ENCODE measurements around the gene SSH2. TPM values are rescaled to one million over a fixed set of nuclear protein-coding genes. Genes with fewer than 3 reads are reported as not detected.

Gene SSH2
- total RNA-seq, 1 donor from 2014 or later = 12.2 TPM

- H3K4me3 Mint-ChIP-seq = no peak overlapping the region
- Histone ChIP-seq H3K9ac (no peak overlapping the region), H3K4me2 (peak overlapping the region; percentile 48), H3F3A (ENCODE audit: low read depth) (peaks cover 16% of the 10 kb centered on the region), H2AFZ (replicated peaks) (no peak overlapping the region), H3K27me3 (no peaks in the 10 kb centered on the region), H3K9me3 (ENCODE audit: low read depth) (no peaks in the 10 kb centered on the region), H3K4me1 (peaks cover 41% of the 10 kb centered on the region), H4K20me1 (ENCODE audit: low read depth) (peaks cover 7% of the 10 kb centered on the region), H3K36me3 (no peaks in the 10 kb centered on the region), H3K79me2 (ENCODE audit: low read depth) (no peaks in the 10 kb centered on the region), H3K27ac (peak overlapping the region; percentile 40), H3K4me3 (peak overlapping the region; percentile 7)
- peaks cover 1% of the 10 kb centered on the region for H3K36me3 Mint-ChIP-seq
- peak; percentile 62 for DNase-seq (ENCODE audit: low spot score)
- H3K27ac Mint-ChIP-seq = no peak overlapping the region
- no peaks in the 10 kb centered on the region for H3K27me3 Mint-ChIP-seq (ENCODE audit: insufficient read depth, low read depth)
- TF ChIP-seq EZH2 (IDR thresholded peaks at IDR 0.05) (no peak), CTCF (IDR thresholded peaks at IDR 0.05) (no peak), EZH2phosphoT487 (IDR thresholded peaks at IDR 0.05) (no peak)
- no peaks in the 10 kb centered on the region for H3K9me3 Mint-ChIP-seq
- H3K4me1 Mint-ChIP-seq = peaks cover 33% of the 10 kb centered on the region
Measured at GRCh38 chr17:29740017-29740416, 190.0 kb downstream of the SSH2 start.

GRCh38 chr17:29734640-29735039 lies 195.4 kb downstream of the SSH2 start:
- no peak overlapping the region for H3K27ac Mint-ChIP-seq
- Histone ChIP-seq H3F3A (ENCODE audit: low read depth) (peaks cover 6% of the 10 kb centered on the region), H3K79me2 (ENCODE audit: low read depth) (no peaks in the 10 kb centered on the region), H3K4me1 (peaks cover 17% of the 10 kb centered on the region), H3K4me3 (no peak overlapping the region), H3K27ac (no peak overlapping the region), H4K20me1 (ENCODE audit: low read depth) (peaks cover 4% of the 10 kb centered on the region), H3K9ac (no peak overlapping the region), H2AFZ (replicated peaks) (no peak overlapping the region), H3K27me3 (no peaks in the 10 kb centered on the region), H3K4me2 (no peak overlapping the region), H3K9me3 (ENCODE audit: low read depth) (no peaks in the 10 kb centered on the region), H3K36me3 (no peaks in the 10 kb centered on the region)
- no peak overlapping the region for H3K4me3 Mint-ChIP-seq
- H3K4me1 Mint-ChIP-seq = peaks cover 5% of the 10 kb centered on the region
- H3K27me3 Mint-ChIP-seq (ENCODE audit: insufficient read depth, low read depth) = no peaks in the 10 kb centered on the region
- TF ChIP-seq CTCF (IDR thresholded peaks at IDR 0.05) (no peak), EZH2phosphoT487 (IDR thresholded peaks at IDR 0.05) (no peak), EZH2 (IDR thresholded peaks at IDR 0.05) (no peak)
- peaks cover under 1% of the 10 kb centered on the region for H3K36me3 Mint-ChIP-seq
- no peak for DNase-seq (ENCODE audit: low spot score)
- H3K9me3 Mint-ChIP-seq = no peaks in the 10 kb centered on the region

- Histone ChIP-seq H3K27ac (no peak overlapping the region), H3K4me2 (no peak overlapping the region), H3K36me3 (no peaks in the 10 kb centered on the region), H3K4me1 (peaks cover 8% of the 10 kb centered on the region), H3K9me3 (ENCODE audit: low read depth) (no peaks in the 10 kb centered on the region), H4K20me1 (ENCODE audit: low read depth) (peaks cover 3% of the 10 kb centered on the region), H3K9ac (no peak overlapping the region), H3K27me3 (no peaks in the 10 kb centered on the region), H3K4me3 (no peak overlapping the region), H3F3A (ENCODE audit: low read depth) (no peaks in the 10 kb centered on the region), H2AFZ (replicated peaks) (no peak overlapping the region), H3K79me2 (ENCODE audit: low read depth) (no peaks in the 10 kb centered on the region)
- H3K27me3 Mint-ChIP-seq (ENCODE audit: insufficient read depth, low read depth) = no peaks in the 10 kb centered on the region
- H3K4me1 Mint-ChIP-seq = no peaks in the 10 kb centered on the region
- no peak for DNase-seq (ENCODE audit: low spot score)
- peaks cover 8% of the 10 kb centered on the region for H3K9me3 Mint-ChIP-seq
- TF ChIP-seq CTCF (IDR thresholded peaks at IDR 0.05) = no peak
- TF ChIP-seq EZH2 (IDR thresholded peaks at IDR 0.05) = no peak
- TF ChIP-seq EZH2phosphoT487 (IDR thresholded peaks at IDR 0.05) = no peak
- H3K27ac Mint-ChIP-seq = no peak overlapping the region
- peaks cover 8% of the 10 kb centered on the region for H3K36me3 Mint-ChIP-seq
- H3K4me3 Mint-ChIP-seq = no peak overlapping the region
Measured at GRCh38 chr17:29733166-29733565, 196.9 kb downstream of the SSH2 start.

All from neural progenitor cell (in vitro differentiated cells).